ENCODE measurements around the gene RMC1. TPM values are rescaled to one million over a fixed set of nuclear protein-coding genes. Genes with fewer than 3 reads are reported as not detected.
A peak's percentile ranks its signal among the peaks of the same experiment; 100 is the strongest.

Gene RMC1
- total RNA-seq, 1 donor from 2014 or later: 71.2 TPM

DNA sequence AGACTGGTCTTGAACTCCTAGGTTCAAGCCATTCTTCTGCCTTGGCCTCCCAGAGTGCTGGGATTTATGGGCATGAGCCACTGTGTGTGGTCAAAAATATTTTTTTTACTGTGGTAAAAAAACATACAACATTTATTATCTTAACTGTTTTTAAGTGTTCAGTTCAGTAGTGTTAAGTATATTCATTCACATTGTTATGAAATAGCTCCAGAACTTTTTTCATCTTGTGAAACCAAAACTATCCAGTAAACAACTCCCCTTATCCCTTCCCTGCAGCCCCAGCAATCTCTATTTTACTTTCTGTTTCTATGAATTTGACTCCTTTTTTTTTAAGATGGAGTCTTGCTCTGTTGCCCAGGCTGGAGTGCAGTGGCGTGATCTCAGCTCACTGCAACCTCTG, 9.3 kb downstream of the RMC1 start:
- H3K27ac Mint-ChIP-seq: peak overlapping the region; percentile 79
- TF ChIP-seq, protein P1, sequence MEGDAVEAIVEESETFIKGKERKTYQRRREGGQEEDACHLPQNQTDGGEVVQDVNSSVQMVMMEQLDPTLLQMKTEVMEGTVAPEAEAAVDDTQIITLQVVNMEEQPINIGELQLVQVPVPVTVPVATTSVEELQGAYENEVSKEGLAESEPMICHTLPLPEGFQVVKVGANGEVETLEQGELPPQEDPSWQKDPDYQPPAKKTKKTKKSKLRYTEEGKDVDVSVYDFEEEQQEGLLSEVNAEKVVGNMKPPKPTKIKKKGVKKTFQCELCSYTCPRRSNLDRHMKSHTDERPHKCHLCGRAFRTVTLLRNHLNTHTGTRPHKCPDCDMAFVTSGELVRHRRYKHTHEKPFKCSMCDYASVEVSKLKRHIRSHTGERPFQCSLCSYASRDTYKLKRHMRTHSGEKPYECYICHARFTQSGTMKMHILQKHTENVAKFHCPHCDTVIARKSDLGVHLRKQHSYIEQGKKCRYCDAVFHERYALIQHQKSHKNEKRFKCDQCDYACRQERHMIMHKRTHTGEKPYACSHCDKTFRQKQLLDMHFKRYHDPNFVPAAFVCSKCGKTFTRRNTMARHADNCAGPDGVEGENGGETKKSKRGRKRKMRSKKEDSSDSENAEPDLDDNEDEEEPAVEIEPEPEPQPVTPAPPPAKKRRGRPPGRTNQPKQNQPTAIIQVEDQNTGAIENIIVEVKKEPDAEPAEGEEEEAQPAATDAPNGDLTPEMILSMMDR (IDR thresholded peaks at IDR 0.05): no peak
- H3K27me3 Mint-ChIP-seq: no peaks in the 10 kb centered on the region
- CTCF ChIA-PET: interaction anchor here (0.6 kb wide), 1 partner anchor 479 kb away, joined by 3 read pairs; no protein-coding TSS in a partner anchor
- POLR2A ChIA-PET: interaction anchor here (0.6 to 0.7 kb wide), 2 partner anchors 9 to 465 kb away, joined by 4 to 5 read pairs; no protein-coding TSS in a partner anchor
- intact Hi-C loops (cut with micrococcal nuclease): no loop called here
- H3K9me3 Mint-ChIP-seq: no peaks in the 10 kb centered on the region
- DNase-seq (no peak), ATAC-seq (ENCODE audit: low read depth) (no peak)
- peaks cover 43% of the 10 kb centered on the region for H3K4me1 Mint-ChIP-seq
- peaks cover 70% of the 10 kb centered on the region for H3K36me3 Mint-ChIP-seq (ENCODE audit: low read depth)
- H3K4me3 Mint-ChIP-seq: no peak overlapping the region

DNA sequence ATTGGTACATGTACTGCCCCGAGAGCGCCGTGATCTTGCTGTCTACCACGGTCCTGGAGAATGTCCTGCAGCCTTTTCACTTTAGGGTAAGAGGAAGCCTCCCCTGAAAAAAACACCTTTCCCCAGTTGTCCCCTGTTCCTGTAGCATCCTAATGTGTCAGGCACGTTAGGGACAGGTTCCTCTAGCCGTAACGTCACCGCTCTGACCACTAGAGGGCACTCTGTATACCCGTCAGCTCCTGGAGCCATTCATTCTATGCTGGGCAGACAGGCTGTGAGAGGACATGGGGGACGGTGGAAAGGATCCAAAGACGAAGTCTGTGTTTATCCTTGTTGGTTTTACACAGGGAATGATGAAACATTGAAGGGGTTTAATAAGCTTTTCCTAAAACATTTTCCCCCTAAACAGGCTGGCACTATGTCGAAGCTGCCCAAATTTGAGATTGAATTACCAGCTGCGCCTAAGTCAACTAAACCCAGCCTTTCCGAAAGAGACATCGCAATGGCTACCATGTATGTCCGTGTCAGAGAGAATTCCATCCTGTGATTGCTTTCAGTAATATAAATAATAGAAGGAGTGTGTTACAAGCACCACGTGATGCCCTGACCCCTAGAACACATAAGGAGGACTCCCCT, 12.7 kb downstream of the RMC1 start:
- peaks cover 35% of the 10 kb centered on the region for H3K4me1 Mint-ChIP-seq
- H3K27ac Mint-ChIP-seq: peak overlapping the region; percentile 74
- TF ChIP-seq, protein P1 (IDR thresholded peaks at IDR 0.05): peak; percentile 78
- ChIA-PET CTCF (interaction anchor here (0.7 to 3.0 kb wide), 21 partner anchors 10 to 384 kb away, joined by 3 to 32 read pairs (median 4); partner anchors contain the start of genes NPC1 and RMC1), POLR2A (interaction anchor here (0.8 to 2.6 kb wide), 2 partner anchors 17 to 70 kb away, joined by 3 to 12 read pairs; partner anchors contain the start of gene NPC1)
- DNase-seq (peak; percentile 42), ATAC-seq (ENCODE audit: low read depth) (peak; percentile 97)
- H3K9me3 Mint-ChIP-seq: no peaks in the 10 kb centered on the region
- no peak overlapping the region for H3K4me3 Mint-ChIP-seq
- intact Hi-C loops (cut with micrococcal nuclease): loop anchor here (1.0 to 2.0 kb wide), 6 partner anchors 13 to 603 kb away; partner anchors contain the start of genes NPC1 and RMC1
- H3K27me3 Mint-ChIP-seq: no peaks in the 10 kb centered on the region
- peaks cover 76% of the 10 kb centered on the region for H3K36me3 Mint-ChIP-seq (ENCODE audit: low read depth)

DNA sequence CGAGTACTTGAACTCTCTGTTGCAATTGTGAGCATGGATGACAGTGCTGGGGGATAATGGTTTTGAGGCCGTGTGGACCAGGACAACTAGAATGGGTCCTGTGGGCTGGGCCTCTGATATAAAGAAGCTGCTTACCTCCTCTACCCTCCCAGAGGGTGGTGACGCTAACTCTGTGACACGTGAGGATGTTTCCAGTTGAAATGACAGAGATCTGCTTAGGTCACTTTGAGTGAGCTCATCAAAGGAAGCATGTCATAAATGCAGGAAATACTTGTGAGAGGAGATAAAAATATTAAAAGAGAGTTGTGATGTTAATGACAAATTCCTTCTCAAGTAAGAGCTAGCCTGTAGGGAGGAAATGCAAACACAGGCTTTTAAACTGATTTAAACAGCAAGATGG, 16.4 kb downstream of the RMC1 start:
- ChIA-PET CTCF (interaction anchor here (0.6 kb wide), 1 partner anchor 704 kb away, joined by 3 read pairs; no protein-coding TSS in a partner anchor), POLR2A (no interaction called here)
- TF ChIP-seq, protein P1 (IDR thresholded peaks at IDR 0.05): no peak
- no peak for DNase-seq
- peaks cover 25% of the 10 kb centered on the region for H3K4me1 Mint-ChIP-seq
- no peak for ATAC-seq (ENCODE audit: low read depth)
- H3K9me3 Mint-ChIP-seq: no peaks in the 10 kb centered on the region
- intact Hi-C loops (cut with micrococcal nuclease): no loop called here
- peaks cover 84% of the 10 kb centered on the region for H3K36me3 Mint-ChIP-seq (ENCODE audit: low read depth)
- no peaks in the 10 kb centered on the region for H3K27me3 Mint-ChIP-seq
- no peak overlapping the region for H3K4me3 Mint-ChIP-seq
- no peak overlapping the region for H3K27ac Mint-ChIP-seq

DNA sequence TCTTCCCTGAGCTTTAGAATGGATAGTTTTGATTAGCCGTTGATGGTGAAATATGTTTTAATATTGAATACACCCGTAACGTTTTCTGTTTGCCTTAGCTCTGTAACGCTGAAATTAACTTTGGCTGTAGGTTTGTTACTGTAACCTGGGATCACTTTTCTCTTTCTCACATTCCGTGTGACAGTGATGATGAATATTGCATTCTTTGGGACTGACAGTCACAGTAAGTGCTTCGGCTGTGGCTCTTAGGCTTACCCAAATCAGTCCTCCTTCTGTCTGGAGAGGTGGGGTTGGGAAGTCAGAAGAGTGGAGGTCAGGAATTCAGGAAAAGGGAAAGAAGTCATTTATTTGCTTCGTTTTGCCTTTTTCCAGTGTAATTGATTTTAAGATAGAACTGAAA, 18.0 kb downstream of the RMC1 start:
- peaks cover 77% of the 10 kb centered on the region for H3K36me3 Mint-ChIP-seq (ENCODE audit: low read depth)
- intact Hi-C loops (cut with micrococcal nuclease): no loop called here

DNA sequence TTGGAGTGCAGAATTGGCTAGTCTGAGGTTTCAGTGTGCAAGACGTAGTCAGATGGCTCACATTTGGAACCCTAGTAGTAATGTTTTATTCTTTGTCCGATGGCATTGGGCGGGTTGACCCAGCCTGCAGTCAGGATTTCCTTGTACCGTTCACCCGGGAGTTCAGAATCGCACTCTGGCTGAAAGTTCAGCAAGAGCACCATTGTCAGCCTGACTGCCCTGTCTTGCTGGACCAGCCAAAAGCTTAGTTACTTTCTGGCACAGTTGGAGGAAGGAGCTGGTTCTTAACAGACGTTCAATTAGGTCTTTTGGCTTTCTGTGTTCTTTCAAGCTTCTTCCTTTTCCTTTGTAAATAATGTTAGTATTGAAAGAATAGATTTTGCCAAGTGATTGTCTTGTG, 18.6 kb downstream of the RMC1 start:
- Mint-ChIP-seq H3K4me1 (peaks cover 15% of the 10 kb centered on the region), H3K27me3 (no peaks in the 10 kb centered on the region), H3K27ac (no peak overlapping the region), H3K4me3 (no peak overlapping the region), H3K9me3 (no peaks in the 10 kb centered on the region), H3K36me3 (ENCODE audit: low read depth) (peaks cover 80% of the 10 kb centered on the region)
- intact Hi-C loops (cut with micrococcal nuclease): no loop called here
- TF ChIP-seq, protein P1 (IDR thresholded peaks at IDR 0.05): no peak
- no peak for ATAC-seq (ENCODE audit: low read depth)
- ChIA-PET POLR2A (interaction anchor here (0.6 kb wide), 1 partner anchor 10 kb away, joined by 4 read pairs; no protein-coding TSS in a partner anchor), CTCF (no interaction called here)
- no peak for DNase-seq

More for the DNA sequence above, 18.0 kb downstream of the RMC1 start:
- POLR2A ChIA-PET: no interaction called here
- Mint-ChIP-seq H3K4me3 (no peak overlapping the region), H3K27ac (no peak overlapping the region), H3K27me3 (no peaks in the 10 kb centered on the region), H3K4me1 (peaks cover 15% of the 10 kb centered on the region), H3K9me3 (no peaks in the 10 kb centered on the region)
- CTCF ChIA-PET: no interaction called here
- no peak for DNase-seq
- no peak for ATAC-seq (ENCODE audit: low read depth)
- TF ChIP-seq, protein P1 (IDR thresholded peaks at IDR 0.05): no peak

All from activated B cell treated with CpG ODN at 0.5 μM for 24 hours (primary cell).